ENCODE data around the gene NOL12.

NOL12 gene

GRCh38 chr22:37734402-37734700 lies 48.2 kb downstream of the NOL12 start:
- Histone ChIP-seq H3K4me1 (ENCODE audit: control insufficient read depth, low read length) (0 out of 2 replicates have a peak, but pooled peaks cover 3% of the 10 kb centered on the region), H3K79me2 (ENCODE audit: control insufficient read depth, low read length) (no peaks in the 10 kb centered on the region), H3K9me3 (ENCODE audit: control insufficient read depth, insufficient read depth, low read length) (no peaks in the 10 kb centered on the region), H3K4me3 (ENCODE audit: low read length) (no peak overlapping the region), H4K20me1 (ENCODE audit: control insufficient read depth, insufficient read depth, low read depth, low read length) (no peaks in the 10 kb centered on the region), H3K9me2 (replicated peaks; ENCODE audit: control insufficient read depth, low read length) (no peaks in the 10 kb centered on the region), H3K36me3 (ENCODE audit: control insufficient read depth, low read length) (no peaks in the 10 kb centered on the region), H3K27me3 (ENCODE audit: control insufficient read depth, low read length) (peaks cover 3% of the 10 kb centered on the region; the same call in 1 of the 2 replicates), H3K4me2 (ENCODE audit: low read length) (no peak overlapping the region), H3K27ac (ENCODE audit: low read depth, low read length) (no peak overlapping the region), H3F3A (ENCODE audit: control insufficient read depth, insufficient read depth) (no peaks in the 10 kb centered on the region)
- no peak for TF ChIP-seq EZH2phosphoT487 (IDR thresholded peaks at IDR 0.05; ENCODE audit: borderline replicate concordance, low read length)
- TF ChIP-seq CTCF (IDR thresholded peaks at IDR 0.05; ENCODE audit: low read depth, low read length, poor library complexity, severe bottlenecking): no peak

- H3K4me3 ChIP-seq (ENCODE audit: low read length): no peak overlapping the region
- no peaks in the 10 kb centered on the region for H3K79me2 ChIP-seq (ENCODE audit: control insufficient read depth, low read length)
- H3K9me2 ChIP-seq (replicated peaks; ENCODE audit: control insufficient read depth, low read length): no peaks in the 10 kb centered on the region
- no peak overlapping the region for H3K27ac ChIP-seq (ENCODE audit: low read depth, low read length)
- TF ChIP-seq CTCF (IDR thresholded peaks at IDR 0.05; ENCODE audit: low read depth, low read length, poor library complexity, severe bottlenecking): no peak
- TF ChIP-seq EZH2phosphoT487 (IDR thresholded peaks at IDR 0.05; ENCODE audit: borderline replicate concordance, low read length): no peak
- no peak overlapping the region for H3K4me2 ChIP-seq (ENCODE audit: low read length)
- H4K20me1 ChIP-seq (ENCODE audit: control insufficient read depth, insufficient read depth, low read depth, low read length): no peaks in the 10 kb centered on the region
- H3F3A ChIP-seq (ENCODE audit: control insufficient read depth, insufficient read depth): no peaks in the 10 kb centered on the region
- peaks cover 2% of the 10 kb centered on the region; the same call in 1 of the 2 replicates for H3K27me3 ChIP-seq (ENCODE audit: control insufficient read depth, low read length)
- H3K9me3 ChIP-seq (ENCODE audit: control insufficient read depth, insufficient read depth, low read length): no peaks in the 10 kb centered on the region
- H3K4me1 ChIP-seq (ENCODE audit: control insufficient read depth, low read length): 0 out of 2 replicates have a peak, but pooled peaks cover 3% of the 10 kb centered on the region
- no peaks in the 10 kb centered on the region for H3K36me3 ChIP-seq (ENCODE audit: control insufficient read depth, low read length)
These were observed 48.9 kb downstream of the NOL12 start for GRCh38 chr22:37734964-37735451.

- Histone ChIP-seq H3K4me3 (ENCODE audit: low read length) (no peak overlapping the region), H3K27me3 (ENCODE audit: control insufficient read depth, low read length) (no peaks in the 10 kb centered on the region), H3K4me2 (ENCODE audit: low read length) (no peak overlapping the region), H3K36me3 (ENCODE audit: control insufficient read depth, low read length) (no peaks in the 10 kb centered on the region), H3K9me3 (ENCODE audit: control insufficient read depth, insufficient read depth, low read length) (no peaks in the 10 kb centered on the region), H3K9me2 (replicated peaks; ENCODE audit: control insufficient read depth, low read length) (no peaks in the 10 kb centered on the region), H3K79me2 (ENCODE audit: control insufficient read depth, low read length) (no peaks in the 10 kb centered on the region), H3F3A (ENCODE audit: control insufficient read depth, insufficient read depth) (no peaks in the 10 kb centered on the region), H3K4me1 (ENCODE audit: control insufficient read depth, low read length) (no peaks in the 10 kb centered on the region), H4K20me1 (ENCODE audit: control insufficient read depth, insufficient read depth, low read depth, low read length) (no peaks in the 10 kb centered on the region), H3K27ac (ENCODE audit: low read depth, low read length) (no peak overlapping the region)
- TF ChIP-seq CTCF (IDR thresholded peaks at IDR 0.05; ENCODE audit: low read depth, low read length, poor library complexity, severe bottlenecking): no peak
- no peak for TF ChIP-seq EZH2phosphoT487 (IDR thresholded peaks at IDR 0.05; ENCODE audit: borderline replicate concordance, low read length)
These were observed 52.9 kb downstream of the NOL12 start for GRCh38 chr22:37739035-37739434.
